Lower leg skin (tissue), 4 donors: ENCODE data around the gene CARMIL3. TPM values are rescaled to one million over a fixed set of nuclear protein-coding genes. Genes with fewer than 3 reads are reported as not detected.

Source experiments
- DNase-seq, 2 donors: peaks; one replicate each; pipeline ENCODE4 v3.0.0-alpha.2; 2019; ENCODE audit warnings: low spot score in 2 of 2
- H3K4me3 ChIP-seq: fragments of 200-600 bp; sonication (generic); 2 replicates; pipeline ENCODE4 v1.5.1; 2017; ENCODE audit warnings: mild to moderate bottlenecking, low read depth; ENCODE audit not compliant: poor library complexity, severe bottlenecking
- POLR2A ChIP-seq, 2 donors: fragments of 450-650 bp; IDR thresholded peaks; one replicate each; pipeline ENCODE4 v1.6.1; 2016 to 2017; ENCODE audit warnings: antibody characterized with exemption in 2 of 2, mild to moderate bottlenecking in 1 of 2, moderate library complexity in 1 of 2
- WGBS, 2 donors: methylation state at CpG; one replicate each; pipeline ENCODE4 v1.1.5; 2018; 5-methylcytosine and 5-hydroxymethylcytosine counted together
- intact Hi-C: fragments of 100-400 bp; cut with DNase I; formaldehyde crosslinking; loops from one replicate; pipeline ENCODE4 v1.15.0; 2023; ENCODE audit warnings: low total_unique reads
- total RNA-seq, 4 donors: library from RNA; depleted of rRNA; stranded (reverse); fragments of >200 nt; gene quantifications; one replicate each; pipeline ENCODE4 v1.1.0, GENCODE V29; 2016
- TF ChIP-seq, protein P1 (sequence below), 3 donors: fragments of 450-650 bp; IDR thresholded peaks; one replicate each; pipeline ENCODE4 v1.5.1; 2016; ENCODE audit warnings: antibody characterized with exemption in 3 of 3, mild to moderate bottlenecking in 3 of 3, moderate library complexity in 2 of 3

The CARMIL3 gene
- total RNA-seq, 4 donors from 2014 or later = 2.8 to 7.6 (median 5.2) TPM

DNA sequence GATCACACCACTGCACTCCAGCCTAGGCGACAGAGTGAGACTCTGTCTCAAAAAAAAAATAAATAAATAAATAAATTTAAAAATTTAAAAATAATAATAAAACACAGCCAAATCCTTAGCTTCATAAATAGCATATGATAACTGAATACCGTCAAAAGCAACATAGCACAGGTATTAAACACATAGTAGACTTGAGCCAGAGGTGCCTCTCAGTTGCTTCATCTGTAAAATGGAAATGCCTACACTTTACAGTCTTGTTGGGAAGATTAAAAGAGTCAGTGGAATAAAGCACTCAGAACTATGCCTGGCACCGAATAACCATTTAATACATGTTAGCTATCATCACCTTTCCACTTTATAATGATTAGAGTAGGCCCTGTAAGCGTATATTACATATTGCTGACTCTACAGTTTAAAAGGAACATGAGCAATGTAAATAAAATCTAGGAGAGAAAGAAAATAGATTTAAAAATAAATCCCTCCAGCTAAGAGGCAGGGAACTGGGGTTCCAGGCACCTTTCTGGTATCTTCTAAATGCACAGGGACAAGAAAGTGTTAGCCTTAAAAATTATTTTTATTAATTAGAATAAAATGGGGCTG lies 55.0 kb downstream of the CARMIL3 start:
- H3K4me3 ChIP-seq = no peak overlapping the region
- intact Hi-C loops = loop anchor here (5.0 kb wide), 1 partner anchor 49 kb away; no protein-coding TSS in a partner anchor
- 85 to 87% methylated on average over 4 of the region's 4 CpGs for WGBS, 2 donors
- no peak for DNase-seq
- TF ChIP-seq, protein P1, sequence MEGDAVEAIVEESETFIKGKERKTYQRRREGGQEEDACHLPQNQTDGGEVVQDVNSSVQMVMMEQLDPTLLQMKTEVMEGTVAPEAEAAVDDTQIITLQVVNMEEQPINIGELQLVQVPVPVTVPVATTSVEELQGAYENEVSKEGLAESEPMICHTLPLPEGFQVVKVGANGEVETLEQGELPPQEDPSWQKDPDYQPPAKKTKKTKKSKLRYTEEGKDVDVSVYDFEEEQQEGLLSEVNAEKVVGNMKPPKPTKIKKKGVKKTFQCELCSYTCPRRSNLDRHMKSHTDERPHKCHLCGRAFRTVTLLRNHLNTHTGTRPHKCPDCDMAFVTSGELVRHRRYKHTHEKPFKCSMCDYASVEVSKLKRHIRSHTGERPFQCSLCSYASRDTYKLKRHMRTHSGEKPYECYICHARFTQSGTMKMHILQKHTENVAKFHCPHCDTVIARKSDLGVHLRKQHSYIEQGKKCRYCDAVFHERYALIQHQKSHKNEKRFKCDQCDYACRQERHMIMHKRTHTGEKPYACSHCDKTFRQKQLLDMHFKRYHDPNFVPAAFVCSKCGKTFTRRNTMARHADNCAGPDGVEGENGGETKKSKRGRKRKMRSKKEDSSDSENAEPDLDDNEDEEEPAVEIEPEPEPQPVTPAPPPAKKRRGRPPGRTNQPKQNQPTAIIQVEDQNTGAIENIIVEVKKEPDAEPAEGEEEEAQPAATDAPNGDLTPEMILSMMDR (IDR thresholded peaks at IDR 0.05) = no peak
- no peak for TF ChIP-seq POLR2A (IDR thresholded peaks at IDR 0.05)

GRCh38 chr14:24108336-24108874 lies 56.6 kb downstream of the CARMIL3 start:
- intact Hi-C loops = loop anchor here (5.0 kb wide), 1 partner anchor 51 kb away; no protein-coding TSS in a partner anchor
- WGBS, 2 donors = 49 to 50% methylated on average over 5 of the region's 5 CpGs
- DNase-seq = no peak
- no peak overlapping the region for H3K4me3 ChIP-seq
- TF ChIP-seq, protein P1 (IDR thresholded peaks at IDR 0.05) = no peak
- no peak for TF ChIP-seq POLR2A (IDR thresholded peaks at IDR 0.05)

- TF ChIP-seq POLR2A (IDR thresholded peaks at IDR 0.05) = no peak
- TF ChIP-seq, protein P1 (IDR thresholded peaks at IDR 0.05) = no peak
- intact Hi-C loops = no loop called here
- 81% methylated on average over 9 of the region's 9 CpGs for WGBS, 2 donors
- H3K4me3 ChIP-seq = no peak overlapping the region
- DNase-seq = no peak
Measured at GRCh38 chr14:24110060-24110459, 58.3 kb downstream of the CARMIL3 start.

- WGBS, 2 donors = 35 to 84% methylated on average over 1 of the region's 1 CpG
- H3K4me3 ChIP-seq = no peak overlapping the region
- no peak for TF ChIP-seq POLR2A (IDR thresholded peaks at IDR 0.05)
- TF ChIP-seq, protein P1 (IDR thresholded peaks at IDR 0.05) = no peak
- no peak for DNase-seq
- intact Hi-C loops = no loop called here
Measured at GRCh38 chr14:24110523-24110922, 58.7 kb downstream of the CARMIL3 start.

- peak overlapping the region; percentile 66 for H3K4me3 ChIP-seq
- intact Hi-C loops = loop anchor here (2.0 kb wide), 1 partner anchor 27 kb away; the partner anchor contains the start of gene EMC9
- 17 to 21% methylated on average over 15 of the region's 15 CpGs for WGBS, 2 donors
- DNase-seq = no peak
- TF ChIP-seq POLR2A (IDR thresholded peaks at IDR 0.05) = no peak
- TF ChIP-seq, protein P1 (IDR thresholded peaks at IDR 0.05) = no peak
Measured at GRCh38 chr14:24113379-24113800, 61.6 kb downstream of the CARMIL3 start.
